ENCODE data around the gene INCENP. TPM values are rescaled to one million over a fixed set of nuclear protein-coding genes. Genes with fewer than 3 reads are reported as not detected.

The INCENP gene
- total and polyA plus RNA-seq, 2 of the 13 experiments (the other 11 are each of a cell fraction or from before 2014, with no cell fraction given): 14.1 to 37.3 TPM

- TF ChIP-seq ZNF468 (CRISPR knock-in tag; IDR thresholded peaks at IDR 0.05) (no peak), ZNF607 (CRISPR knock-in tag; IDR thresholded peaks at IDR 0.05; ENCODE audit: borderline replicate concordance) (no peak), STAG1 (CRISPR knock-in tag; IDR thresholded peaks at IDR 0.05) (peak; percentile 78), XRCC5 (optimal IDR thresholded peaks at IDR 0.05; ENCODE audit: low read length) (peak; percentile 49)
These were observed 47.5 kb downstream of the INCENP start (continued) for GRCh38 chr11:62171261-62171723.

- BruUV-seq (replicated peaks): no TSS peak
- Histone ChIP-seq H3K4me1 (ENCODE audit: insufficient read depth, low read length) (no peaks in the 10 kb centered on the region), H3K9me3 (ENCODE audit: low read length) (no peaks in the 10 kb centered on the region), H3K9ac (ENCODE audit: insufficient read depth, low read depth, low read length) (no peak overlapping the region), H3K27ac (ENCODE audit: extremely low read length, insufficient read depth, low read length) (no peak overlapping the region), H3K4me3 (replicated peaks in 1 of 3; ENCODE audit: insufficient read depth in 1 of 3, low read depth in 2 of 3, low read length in 3 of 3) (no peak overlapping the region), H3K36me3 (replicated peaks in 1 of 2; ENCODE audit: control insufficient read depth in 1 of 2, insufficient read depth in 2 of 2, low read length in 2 of 2) (no peaks in the 10 kb centered on the region), H3K27me3 (ENCODE audit: control insufficient read depth in 1 of 2, insufficient read depth in 2 of 2, low read length in 2 of 2) (peaks cover 0 to 29% of the 10 kb centered on the region in 2 experiments; a peak in 2 of 5 replicates), H2AFZ (ENCODE audit: low read length) (no peak overlapping the region), H3K4me2 (ENCODE audit: low read depth, low read length) (no peak overlapping the region), H3K79me2 (ENCODE audit: insufficient read depth, low read length) (no peaks in the 10 kb centered on the region), H4K20me1 (ENCODE audit: insufficient read depth, low read length) (no peaks in the 10 kb centered on the region; the same call in 1 of the 2 replicates)
- ATAC-seq (no peak), FAIRE-seq (no peak), DNase-seq (ENCODE audit: low spot score) (no peak)
- in situ Hi-C loops (cut with HindIII; ENCODE audit: extremely low pct_ligation_motif_present, low pct_unique_long_range_greater_than_20kb) (loop anchor here (5.0 kb wide), 1 partner anchor 35 kb away; the partner anchor contains the start of gene SCGB2A1), intact Hi-C loops (cut with micrococcal nuclease; ENCODE audit: unreplicated experiment) (no loop called here)
- WGBS (ENCODE audit: low lambda C conversion rate): 23% methylated on average over 7 of the region's 7 CpGs
- CTCF ChIA-PET (ENCODE audit: low intra/inter-chr PET ratio, low total read pairs): interaction anchor here (2.3 kb wide), 1 partner anchor 152 kb away, joined by 16 read pairs; no protein-coding TSS in a partner anchor
- POLR2A ChIA-PET: no interaction called here
- TF ChIP-seq HNRNPL (IDR thresholded peaks at IDR 0.05; ENCODE audit: low read depth, low read length): no peak
- no peak for TF ChIP-seq ZBTB43 (CRISPR knock-in tag; conservative IDR thresholded peaks at IDR 0.05)
- no peak for TF ChIP-seq SUZ12 (IDR thresholded peaks at IDR 0.05; ENCODE audit: low read depth, low read length)
- no peak for TF ChIP-seq ZBTB26 (CRISPR knock-in tag; IDR thresholded peaks at IDR 0.05; ENCODE audit: borderline replicate concordance)
- TF ChIP-seq PHB2 (IDR thresholded peaks at IDR 0.05; ENCODE audit: partially characterized antibody): no peak
- no peak for TF ChIP-seq SKIL (CRISPR knock-in tag; IDR thresholded peaks at IDR 0.05; ENCODE audit: borderline replicate concordance)
- no peak for TF ChIP-seq ZMYM2 (CRISPR knock-in tag; IDR thresholded peaks at IDR 0.05)
- no peak for TF ChIP-seq MLXIP (CRISPR knock-in tag; IDR thresholded peaks at IDR 0.05; ENCODE audit: borderline replicate concordance)
- no peak for TF ChIP-seq REPIN1 (CRISPR knock-in tag; IDR thresholded peaks at IDR 0.05; ENCODE audit: borderline replicate concordance, low read depth)
- TF ChIP-seq ESRRA (CRISPR knock-in tag; IDR thresholded peaks at IDR 0.05; ENCODE audit: low read depth): no peak
- TF ChIP-seq ZNF660 (CRISPR knock-in tag; IDR thresholded peaks at IDR 0.05; ENCODE audit: borderline replicate concordance, low read depth): no peak
- TF ChIP-seq RNF2 (conservative IDR thresholded peaks at IDR 0.05; ENCODE audit: low read depth): no peak
These were observed 48.5 kb downstream of the INCENP start for GRCh38 chr11:62172294-62172693.

Measured in HepG2 (cell line).